Adipose tissue (tissue), 3 donors: ENCODE measurements around the gene CALML6. TPM values are rescaled to one million over a fixed set of nuclear protein-coding genes. Genes with fewer than 3 reads are reported as not detected.
"Not testable (repeated sequence)": the region's sequence is repeated elsewhere in the genome, so short reads cannot be mapped to it uniquely, and the experiment has no call there.

Source experiments
- H3K27ac ChIP-seq: one replicate; pipeline ENCODE4 v1.5.1; 2013; ENCODE audit warnings: low read depth, low read length
- WGBS, 3 donors: extraction: QIAGEN DNeasy Blood & Tissue Kit; methylation state at CpG; one replicate each; pipeline ENCODE4 v1.1.7; 2013; 5-methylcytosine and 5-hydroxymethylcytosine counted together
- polyA plus RNA-seq, 3 donors: library from polyadenylated mRNA; stranded (reverse); fragments of 200-250 nt; gene quantifications; one replicate each; pipeline ENCODE4 v1.2.3, GENCODE V29; 2013
- donor health status: healthy with polysubstance abuse.
- donor health status: Bipolar disorder and iron deficiency.
- donor health status: healthy.

Gene CALML6, protein sequence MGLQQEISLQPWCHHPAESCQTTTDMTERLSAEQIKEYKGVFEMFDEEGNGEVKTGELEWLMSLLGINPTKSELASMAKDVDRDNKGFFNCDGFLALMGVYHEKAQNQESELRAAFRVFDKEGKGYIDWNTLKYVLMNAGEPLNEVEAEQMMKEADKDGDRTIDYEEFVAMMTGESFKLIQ
- polyA plus RNA-seq, result 1 to 10 TPM in 1 of 3 donors, under 1 TPM in 2; 0.48 to 2.7 (median 0.62) TPM

DNA sequence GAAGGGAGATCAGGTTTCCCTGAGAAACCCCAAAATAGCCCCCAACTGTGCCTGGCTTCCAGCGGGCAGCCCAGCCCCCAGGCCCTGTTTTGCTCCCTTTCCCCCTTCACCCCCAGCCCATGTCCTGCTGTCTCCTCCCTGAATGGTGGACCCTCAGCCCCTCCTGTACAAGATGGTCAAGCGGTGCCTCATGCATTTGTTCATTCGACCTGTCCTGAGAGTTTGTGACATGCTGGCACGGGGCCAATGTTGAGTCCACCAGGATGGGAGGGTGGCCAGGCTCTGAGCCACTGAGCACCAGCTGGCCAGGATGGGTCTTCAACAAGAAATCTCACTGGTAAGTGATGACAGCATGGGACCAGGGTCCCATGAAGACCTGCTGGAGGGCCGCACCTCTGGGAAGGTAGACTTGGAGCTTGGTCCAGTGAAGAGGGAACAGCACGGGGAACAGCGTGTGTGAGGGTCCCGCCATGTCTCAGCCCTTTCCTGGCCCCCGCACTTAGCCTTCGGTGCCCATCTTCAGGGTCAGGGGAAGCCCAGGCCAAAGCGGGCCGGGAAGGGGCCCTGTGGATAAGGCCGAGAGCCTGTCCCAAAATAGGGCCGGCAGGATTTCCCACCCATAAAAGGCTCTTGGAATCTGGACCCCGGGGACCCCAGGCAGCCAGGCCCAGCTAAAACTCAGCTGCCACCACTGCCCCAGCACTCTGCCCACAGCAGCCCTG is at the start of gene CALML6:
CALML6 (plus strand) TSS at position 290 of the 722 bp plus-strand sequence; CDS start at position 311, 21 bp downstream.
- WGBS, 3 donors, result 83 to 89% (median 86%) methylated on average over 15 of the region's 15 CpGs
- H3K27ac ChIP-seq, result no peak within 1 kb of the TSS

DNA sequence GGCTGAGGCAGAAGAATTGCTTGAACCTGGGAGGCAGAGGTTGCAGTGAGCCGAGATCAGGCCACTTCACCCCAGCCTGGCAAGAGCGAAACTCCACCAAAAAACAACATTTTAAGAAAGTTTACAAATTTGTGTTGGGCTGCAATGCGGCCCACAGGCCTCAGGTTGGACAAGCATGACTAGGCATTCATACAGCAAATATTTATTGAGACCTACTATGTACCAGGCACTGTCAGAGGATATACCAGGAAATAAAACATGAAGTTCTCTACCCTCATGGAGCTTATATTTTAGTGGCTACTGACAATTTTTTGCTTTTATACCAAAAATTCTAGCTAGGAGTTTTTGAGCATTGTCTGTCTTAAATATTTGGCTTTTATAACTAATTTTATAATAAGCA is 47.9 kb upstream of the CALML6 start:
- no peak overlapping the region for H3K27ac ChIP-seq
- WGBS, 3 donors, result 95 to 96% (median 96%) methylated on average over 3 of the region's 3 CpGs

DNA sequence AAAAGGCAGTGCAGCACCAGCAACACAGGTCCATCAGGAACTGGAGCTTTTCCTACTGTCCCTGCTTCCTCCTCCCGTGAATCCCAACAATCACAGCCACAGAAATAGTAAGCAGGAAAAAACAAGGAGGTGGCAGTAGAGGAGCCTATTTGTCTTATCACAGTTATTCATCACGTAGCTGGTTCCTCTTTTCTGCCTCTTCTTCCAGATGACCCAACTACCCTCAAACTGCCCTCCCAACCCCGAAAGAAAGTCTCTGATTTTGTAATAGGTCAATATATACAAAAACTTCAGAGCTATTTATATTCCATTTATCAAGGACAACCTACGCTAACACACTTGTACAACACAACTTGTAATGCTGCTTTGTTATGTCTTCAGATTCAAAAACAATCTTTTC is 45.6 kb upstream of the CALML6 start:
- no peak overlapping the region for H3K27ac ChIP-seq
- WGBS, 3 donors, result 34 to 51% (median 43%) methylated on average over 4 of the region's 4 CpGs

DNA sequence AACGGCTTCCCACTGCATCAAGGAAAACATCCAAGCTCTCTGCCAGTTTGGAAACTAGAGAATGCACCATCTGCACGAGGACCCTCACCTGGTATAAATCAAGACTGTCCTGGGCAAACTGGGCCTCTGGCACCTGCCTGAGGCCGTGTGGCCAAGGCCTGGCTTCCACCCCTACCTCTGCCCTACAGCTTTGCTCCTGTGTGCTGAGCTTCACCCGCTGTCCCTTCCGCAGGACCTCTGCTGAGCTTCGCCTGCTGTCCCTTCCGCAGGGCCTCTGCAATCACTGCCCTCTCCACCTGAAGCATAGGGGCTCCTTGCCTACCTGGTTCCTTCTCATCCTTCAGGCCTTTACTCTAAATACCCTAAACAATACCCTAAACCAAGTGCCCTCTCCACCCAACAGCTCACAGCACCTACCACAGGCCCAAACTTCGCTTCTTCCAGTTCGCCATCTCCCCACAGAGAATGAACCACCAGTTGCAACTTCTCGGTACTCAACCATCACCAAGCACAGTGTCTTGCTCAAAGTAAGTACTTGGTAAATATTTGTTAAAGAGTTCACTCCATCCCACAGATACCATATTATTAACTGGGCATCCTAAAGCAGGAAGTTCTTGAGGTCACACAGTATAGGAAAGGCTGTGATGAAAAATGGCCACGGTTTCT is 42.6 kb upstream of the CALML6 start:
- no peak overlapping the region for H3K27ac ChIP-seq
- WGBS, 3 donors, result 81 to 89% (median 84%) methylated on average over 11 of the region's 11 CpGs

DNA sequence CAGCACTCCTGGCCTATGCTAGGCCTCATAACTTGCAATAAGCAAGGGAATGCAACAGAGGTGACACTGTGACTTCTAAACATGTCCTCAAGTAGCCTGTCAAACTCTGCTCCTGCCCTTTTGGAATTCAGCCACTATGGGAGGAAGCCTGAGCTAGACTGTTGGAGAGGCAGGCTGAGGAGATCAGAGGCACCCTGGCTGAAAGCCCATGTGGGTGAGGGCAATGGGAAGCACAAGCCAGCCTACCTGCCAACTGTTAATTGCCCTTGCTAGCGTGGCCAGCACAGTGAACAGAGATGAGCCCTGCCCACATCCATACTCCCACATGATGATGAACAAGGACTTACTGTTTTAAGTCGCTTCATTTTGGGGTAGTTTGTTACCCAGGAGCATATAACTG is 41.9 kb upstream of the CALML6 start:
- WGBS, 3 donors, result 65 to 76% (median 69%) methylated on average over 2 of the region's 2 CpGs
- H3K27ac ChIP-seq, result no peak overlapping the region

DNA sequence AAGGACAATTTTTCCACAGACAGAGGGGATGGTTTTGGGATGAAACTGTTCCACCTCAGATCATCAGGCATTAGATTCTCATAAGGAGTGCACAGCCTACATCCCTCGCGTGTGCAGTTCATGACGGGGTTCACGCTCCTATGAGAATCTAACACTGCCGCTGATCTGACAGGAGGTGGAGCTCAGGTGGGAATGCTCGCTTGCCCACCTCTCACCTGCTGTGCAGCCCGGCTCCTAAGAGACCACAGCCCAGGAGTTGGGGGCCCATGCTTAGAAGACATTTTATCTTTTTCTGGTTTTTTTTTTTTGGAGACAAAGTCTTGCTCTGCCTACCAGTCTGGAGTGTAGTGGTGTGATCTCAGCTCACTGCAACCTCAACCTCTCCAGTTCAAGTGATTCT is 40.2 kb upstream of the CALML6 start:
- H3K27ac ChIP-seq, result no peak overlapping the region
- WGBS, 3 donors, result 94 to 96% (median 94%) methylated on average over 7 of the region's 7 CpGs

DNA sequence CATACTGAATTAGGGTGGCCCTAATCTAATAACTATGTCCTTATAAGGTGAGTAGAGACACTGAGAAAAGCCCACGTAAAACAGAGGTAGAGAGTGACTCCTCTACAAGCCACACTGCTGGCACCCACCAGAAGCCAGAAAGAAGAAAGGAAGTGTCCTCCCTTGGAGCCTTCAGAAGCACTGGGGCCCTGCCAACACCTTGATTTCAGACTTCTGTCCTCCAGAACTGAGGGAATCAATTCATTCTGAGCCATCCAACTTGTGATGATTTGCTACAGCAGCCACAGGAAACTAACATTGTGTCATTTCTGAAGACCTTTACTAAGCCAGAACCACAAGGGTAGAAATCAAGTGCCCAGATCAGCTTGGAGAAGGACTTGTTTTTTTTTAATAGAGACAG is 39.1 kb upstream of the CALML6 start:
- 67 to 80% (median 70%) methylated on average over 1 of the region's 1 CpG for WGBS, 3 donors

DNA sequence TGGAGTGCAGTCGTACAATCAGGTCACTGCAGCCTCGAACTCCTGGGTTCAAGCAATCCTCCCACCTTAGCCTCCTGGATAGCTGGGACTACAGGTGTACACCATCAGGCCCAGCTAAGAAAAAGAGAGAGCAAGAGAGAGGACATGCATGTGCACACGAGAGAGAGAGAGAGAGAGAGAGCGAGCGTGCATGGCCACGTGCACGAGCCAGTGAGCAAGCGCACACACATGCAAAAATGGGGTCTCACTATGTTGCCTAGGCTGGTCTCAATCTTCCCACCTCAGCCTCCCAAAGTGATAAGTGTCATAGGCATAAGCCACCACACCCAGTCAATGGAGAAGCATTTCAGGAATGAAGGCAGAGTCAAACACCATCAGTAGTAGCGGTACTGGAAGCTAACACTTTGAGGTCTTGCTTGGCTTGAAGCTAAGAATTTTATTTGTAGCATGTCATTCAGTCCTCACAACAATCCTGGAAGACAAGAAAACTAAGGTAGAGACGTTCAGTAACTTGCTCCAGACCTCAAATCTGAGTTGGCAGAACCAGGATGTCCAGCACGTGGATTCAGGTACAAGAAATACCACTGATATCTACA is 38.6 kb upstream of the CALML6 start:
- WGBS, 3 donors, result 80 to 83% (median 80%) methylated on average over 11 of the region's 11 CpGs

More for the DNA sequence above, 39.1 kb upstream of the CALML6 start:
- no peak overlapping the region for H3K27ac ChIP-seq

DNA sequence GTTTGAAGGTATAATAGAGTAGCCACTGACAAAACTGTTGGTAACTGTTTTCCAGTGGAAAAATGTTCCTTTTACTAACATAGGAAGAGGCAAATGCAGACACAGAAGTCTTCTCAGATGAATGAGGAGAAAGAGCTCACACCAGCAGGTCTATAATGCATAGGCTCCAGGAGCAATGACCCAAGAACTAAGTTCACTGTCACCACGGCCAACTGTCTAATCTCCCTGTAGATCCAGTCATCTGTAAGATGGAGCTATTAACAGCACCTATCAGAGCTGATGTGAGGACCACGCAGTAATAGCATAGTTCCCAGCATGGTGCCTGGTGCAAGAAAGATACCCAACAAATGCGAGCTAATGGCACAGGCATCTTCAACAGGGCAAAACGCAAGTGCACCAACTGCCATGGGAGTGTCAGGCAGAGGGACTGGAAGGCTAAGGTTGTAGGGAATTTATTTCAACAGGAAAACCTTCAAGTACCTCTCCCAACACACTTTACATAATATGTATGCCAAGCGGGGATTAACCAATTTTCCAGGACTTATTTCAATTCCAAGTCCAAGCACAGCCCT is 37.1 kb upstream of the CALML6 start:
- no peak overlapping the region for H3K27ac ChIP-seq
- WGBS, 3 donors, result 84 to 88% (median 87%) methylated on average over 5 of the region's 5 CpGs

More for the DNA sequence above, 38.6 kb upstream of the CALML6 start:
- no peak overlapping the region for H3K27ac ChIP-seq

DNA sequence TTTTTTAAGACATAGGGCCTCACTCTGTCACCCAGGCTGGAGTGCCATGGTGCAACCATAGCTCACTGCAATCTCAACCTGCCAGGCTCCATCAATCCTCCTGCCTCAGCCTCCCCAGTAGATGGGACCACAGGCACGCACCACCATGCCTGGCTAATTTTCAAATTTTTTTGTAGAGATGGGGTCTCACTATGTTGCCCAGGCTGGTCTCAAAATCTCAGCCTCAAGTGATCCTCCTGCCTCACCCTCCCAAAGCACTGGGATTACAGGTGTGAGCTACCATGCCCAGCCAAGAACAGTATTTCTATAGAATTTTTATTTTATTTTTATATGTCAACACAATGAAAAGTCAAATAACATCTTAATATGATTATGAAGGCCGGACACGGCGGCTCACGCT is 35.1 kb upstream of the CALML6 start:
- WGBS, 3 donors, result 94 to 96% (median 94%) methylated on average over 5 of the region's 5 CpGs
- no peak overlapping the region for H3K27ac ChIP-seq

DNA sequence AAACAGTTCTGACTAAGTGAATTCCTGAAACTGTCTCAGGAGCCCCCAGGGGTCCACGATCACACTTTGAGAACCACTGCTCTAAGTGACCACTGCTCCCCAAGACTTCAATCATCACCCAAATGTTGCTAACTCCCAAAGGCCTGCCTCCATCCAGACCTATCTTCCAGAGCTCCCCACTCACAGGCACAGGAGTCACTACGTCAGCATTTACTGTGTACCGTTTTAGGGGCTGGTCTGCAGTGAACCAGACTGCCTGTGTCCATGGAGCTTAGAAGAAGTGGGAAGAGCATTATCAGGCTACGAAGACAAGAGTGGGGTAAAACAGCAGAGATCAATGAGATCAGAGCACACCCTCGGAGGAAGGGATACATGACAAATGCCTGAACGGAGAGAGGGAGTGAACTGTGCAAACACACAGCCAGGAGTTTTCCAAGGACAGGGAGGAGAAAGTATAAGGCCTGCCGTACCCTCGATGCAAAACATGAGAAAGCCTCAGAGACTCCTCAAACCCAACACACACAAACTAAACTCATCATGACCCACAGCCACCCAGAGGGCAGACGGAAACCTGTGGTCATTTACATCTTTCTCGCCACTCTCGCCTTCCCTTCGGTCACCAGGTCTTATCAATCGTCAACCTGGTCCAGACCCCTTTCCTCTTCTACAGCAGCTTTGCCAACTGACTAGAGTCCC is 34.3 kb upstream of the CALML6 start:
- 42 to 57% (median 51%) methylated on average over 13 of the region's 13 CpGs for WGBS, 3 donors
- H3K27ac ChIP-seq, result no peak overlapping the region

DNA sequence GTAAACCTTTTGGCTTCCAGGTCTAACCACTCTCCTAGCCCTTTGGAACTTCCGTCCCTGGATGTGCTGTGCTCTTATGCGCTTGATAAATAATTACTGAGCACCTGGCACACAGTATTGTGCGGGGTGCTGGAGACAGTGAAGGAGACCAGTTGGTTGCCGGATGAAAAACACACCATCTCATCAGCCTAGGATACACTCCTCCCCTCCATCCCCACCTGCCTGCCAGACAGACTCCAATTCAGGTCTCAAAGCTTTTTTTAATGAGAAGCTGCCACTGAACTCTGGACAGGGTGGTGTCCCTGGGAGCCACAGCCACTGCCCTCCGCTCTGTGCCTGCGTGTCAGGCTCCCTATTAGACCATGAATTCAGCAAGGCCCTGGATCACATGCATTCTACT is 33.3 kb upstream of the CALML6 start:
- WGBS, 3 donors, result 63 to 88% (median 81%) methylated on average over 6 of the region's 6 CpGs
- H3K27ac ChIP-seq, result no peak overlapping the region

DNA sequence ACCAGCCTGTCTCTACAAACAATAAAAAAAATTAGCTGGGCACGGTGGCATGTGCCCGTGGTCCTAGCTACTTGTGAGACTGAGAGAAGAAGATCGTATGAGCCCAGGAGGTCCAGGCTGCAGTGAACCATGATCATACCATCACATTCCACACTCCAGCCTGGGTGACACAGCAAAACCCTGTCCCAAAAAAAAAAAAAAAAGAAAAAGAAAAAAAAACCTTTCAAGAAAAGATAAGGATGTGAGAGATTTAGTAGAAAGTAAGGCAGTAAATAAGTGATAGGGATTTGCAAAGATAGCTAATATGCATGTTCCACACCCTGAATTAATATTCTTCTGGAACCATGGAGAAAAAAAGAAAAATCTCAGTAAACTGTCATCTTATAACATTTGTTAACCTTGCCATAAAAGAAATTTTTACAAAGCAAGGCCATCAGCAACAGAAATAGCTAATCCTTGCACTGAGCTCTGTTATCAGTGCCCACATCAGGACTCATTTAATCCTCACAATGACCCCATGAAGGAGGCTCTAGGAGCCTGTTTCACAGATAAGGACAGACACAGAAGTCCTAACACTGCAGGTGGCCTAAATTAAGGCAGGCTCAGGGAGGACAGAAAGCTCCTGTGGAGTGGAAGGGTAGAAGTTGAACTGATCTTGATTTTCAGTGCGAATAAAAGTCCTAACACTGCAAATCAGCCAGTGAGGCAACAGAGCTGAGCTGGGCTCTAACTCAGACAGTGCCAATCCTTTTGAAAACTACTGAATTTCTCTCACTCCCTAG is 31.8 kb upstream of the CALML6 start:
- no peak overlapping the region for H3K27ac ChIP-seq
- 42 to 51% (median 48%) methylated on average over 4 of the region's 4 CpGs for WGBS, 3 donors

DNA sequence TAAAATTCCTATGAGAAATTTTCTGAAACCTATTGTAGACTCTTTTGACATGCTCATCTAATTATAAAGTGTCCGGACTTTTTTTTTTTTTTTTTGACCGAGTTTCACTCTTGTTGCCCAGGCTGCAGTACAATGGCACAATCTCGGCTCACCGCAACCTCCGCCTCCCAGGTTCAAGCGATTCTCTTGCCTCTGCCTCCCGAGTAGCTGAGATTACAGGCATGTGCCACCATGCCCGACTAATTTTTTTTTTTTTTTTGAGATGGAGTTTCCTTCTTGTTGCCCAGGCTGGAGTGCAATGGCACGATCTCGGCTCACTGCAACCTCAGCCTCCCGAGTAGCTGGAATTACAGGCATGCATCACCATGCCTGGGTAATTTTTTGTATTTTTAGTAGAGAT is 31.2 kb upstream of the CALML6 start:
- WGBS, 3 donors, result 72 to 85% (median 74%) methylated on average over 10 to 11 of the region's 11 CpGs
- H3K27ac ChIP-seq, result not testable (repeated sequence)

DNA sequence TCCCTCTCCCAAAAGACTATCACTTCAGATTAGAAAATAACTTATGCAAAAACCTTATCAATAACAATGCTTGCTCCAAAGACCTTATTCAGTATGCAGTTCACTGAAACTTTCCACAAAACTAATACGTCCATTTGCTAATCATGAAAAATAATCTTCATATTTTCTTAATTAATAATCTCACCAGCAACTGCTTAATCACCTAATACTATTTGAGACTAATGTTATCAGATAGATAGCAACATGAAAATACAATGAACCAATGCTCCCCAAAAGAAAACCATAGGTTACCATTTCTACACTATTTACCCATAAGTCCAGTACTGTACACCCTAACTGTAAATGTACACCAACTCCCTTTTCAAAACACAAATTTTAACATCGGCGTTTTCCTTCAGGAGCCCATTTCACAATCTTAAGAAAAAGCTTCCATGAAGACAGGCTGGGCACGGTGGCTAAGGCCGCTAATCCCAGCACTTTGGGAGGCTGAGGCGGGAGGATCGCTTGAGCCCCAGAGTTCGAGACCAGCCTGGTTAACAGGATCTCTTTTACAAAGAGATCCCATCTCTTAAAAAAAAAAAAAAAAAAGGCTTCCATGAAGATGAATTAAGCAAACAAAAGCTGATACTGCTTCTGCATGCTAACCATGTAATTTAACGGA is 25.8 kb upstream of the CALML6 start:
- WGBS, 3 donors, result 7 to 28% (median 8%) methylated on average over 9 of the region's 9 CpGs

DNA sequence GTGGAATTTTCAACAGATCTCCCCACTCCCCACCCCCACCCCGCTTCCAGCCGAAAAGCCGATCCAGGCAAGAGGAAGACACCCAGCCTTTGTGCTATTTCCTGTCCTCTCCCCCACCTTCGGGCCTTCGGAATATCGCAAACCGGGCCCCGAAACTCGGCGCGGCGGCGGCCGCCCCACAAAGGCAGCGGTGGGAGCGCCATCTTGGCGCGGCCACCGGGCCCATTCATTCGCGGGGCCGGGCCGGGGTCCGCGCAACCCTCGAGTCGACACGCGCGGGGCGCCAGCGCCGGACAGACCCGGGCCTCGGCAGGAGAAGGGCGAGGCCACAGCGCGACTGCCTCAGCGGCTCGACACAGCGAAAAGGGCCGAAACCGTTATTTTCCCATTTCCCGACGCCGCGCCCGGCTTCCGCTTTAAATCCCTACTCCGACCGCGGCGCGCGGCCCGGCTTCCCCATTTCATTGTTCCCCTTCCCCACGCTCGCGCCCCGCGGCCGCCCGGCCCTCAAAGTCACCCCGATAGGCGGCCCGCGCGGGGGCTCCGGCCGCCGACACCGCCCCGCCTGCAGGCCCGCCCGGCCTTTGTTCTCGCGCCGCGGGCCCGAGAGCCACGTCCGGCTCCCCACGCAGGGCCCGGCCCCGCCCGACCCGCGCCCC is 25.1 kb upstream of the CALML6 start:
- WGBS, 3 donors, result 0 to 1% (median 0%) methylated on average over 47 to 88 of the region's 88 CpGs
- peak overlapping the region; percentile 55 for H3K27ac ChIP-seq

More for the DNA sequence above, 25.8 kb upstream of the CALML6 start:
- H3K27ac ChIP-seq, result no peak overlapping the region
